Raji (cell line): ENCODE results near the gene MAPRE3.

Experiments used
- POLR2A ChIP-seq: IDR thresholded peaks from 2 replicates; pipeline ENCODE4 v1.6.1; 2011; ENCODE audit warnings: low read depth, low read length, control low read depth; ENCODE audit not compliant: insufficient read depth

Gene MAPRE3

GRCh38 chr2:26945991-26946750 is 24.3 kb upstream of the MAPRE3 start:
- TF ChIP-seq POLR2A, result no peak

- no peak for TF ChIP-seq POLR2A
Observed at GRCh38 chr2:26946841-26947784, 23.3 kb upstream of the MAPRE3 start.

GRCh38 chr2:26948800-26949199 is 21.6 kb upstream of the MAPRE3 start:
- no peak for TF ChIP-seq POLR2A

- no peak for TF ChIP-seq POLR2A
Observed at GRCh38 chr2:26950246-26950645, 20.2 kb upstream of the MAPRE3 start.

- no peak for TF ChIP-seq POLR2A
Observed at GRCh38 chr2:26951236-26951635, 19.2 kb upstream of the MAPRE3 start.

- TF ChIP-seq POLR2A, result no peak
Observed at GRCh38 chr2:26952374-26952773, 18.1 kb upstream of the MAPRE3 start.

- no peak for TF ChIP-seq POLR2A
Observed at GRCh38 chr2:26954135-26954534, 16.3 kb upstream of the MAPRE3 start.

- TF ChIP-seq POLR2A, result no peak
Observed at GRCh38 chr2:26957041-26957440, 13.4 kb upstream of the MAPRE3 start.

GRCh38 chr2:26957534-26957933 is 12.9 kb upstream of the MAPRE3 start:
- no peak for TF ChIP-seq POLR2A

GRCh38 chr2:26959331-26959730 is 11.1 kb upstream of the MAPRE3 start:
- no peak for TF ChIP-seq POLR2A

- no peak for TF ChIP-seq POLR2A
Observed at GRCh38 chr2:26964446-26965130, 5.8 kb upstream of the MAPRE3 start.

GRCh38 chr2:26968001-26968400 is 2.4 kb upstream of the MAPRE3 start:
- no peak for TF ChIP-seq POLR2A

- no peak for TF ChIP-seq POLR2A
Observed at GRCh38 chr2:26969077-26969844, 1.2 kb upstream of the MAPRE3 start.

GRCh38 chr2:26970928-26971627 is 641 bp downstream of the MAPRE3 start:
- TF ChIP-seq POLR2A, result no peak
